Endothelial cell of umbilical vein (primary cell): Measurements from ENCODE around the gene CTAG1A.

Experiments
- EZH2 ChIP-seq: IDR thresholded peaks from 2 replicates; pipeline ENCODE4 v1.6.1; 2012; ENCODE audit warnings: borderline replicate concordance, low read depth, mild to moderate bottlenecking, moderate library complexity, low read length, inconsistent platforms; ENCODE audit not compliant: severe bottlenecking
- JUN ChIP-seq: IDR thresholded peaks from 2 replicates; pipeline ENCODE4 v1.6.1; 2011; ENCODE audit warnings: borderline replicate concordance, low read depth; ENCODE audit not compliant: insufficient read length, insufficient read depth
- POLR2A ChIP-seq: IDR thresholded peaks from 2 replicates; pipeline ENCODE4 v1.6.1; 2012; ENCODE audit warnings: low read depth, mild to moderate bottlenecking, control low read depth, low read length
- POLR2AphosphoS5 ChIP-seq: IDR thresholded peaks from 2 replicates; pipeline ENCODE4 v1.6.1; 2012; ENCODE audit warnings: low read depth, mild to moderate bottlenecking, control low read depth, low read length, moderate library complexity; ENCODE audit not compliant: insufficient read depth
- TF ChIP-seq, protein P1 (sequence below), 2 donors: IDR thresholded peaks; 1 replicate in 1 of 2; 2 replicates in 1 of 2; pipeline ENCODE4 v1.5.1; 2011; ENCODE audit warnings: low read length in 2 of 2, mild to moderate bottlenecking in 2 of 2, moderate library complexity in 2 of 2, control low read depth in 1 of 2, inconsistent platforms in 1 of 2, low read depth in 1 of 2; ENCODE audit not compliant: insufficient read depth in 1 of 2; ENCODE audit errors: extremely low read depth in 1 of 2

DNA sequence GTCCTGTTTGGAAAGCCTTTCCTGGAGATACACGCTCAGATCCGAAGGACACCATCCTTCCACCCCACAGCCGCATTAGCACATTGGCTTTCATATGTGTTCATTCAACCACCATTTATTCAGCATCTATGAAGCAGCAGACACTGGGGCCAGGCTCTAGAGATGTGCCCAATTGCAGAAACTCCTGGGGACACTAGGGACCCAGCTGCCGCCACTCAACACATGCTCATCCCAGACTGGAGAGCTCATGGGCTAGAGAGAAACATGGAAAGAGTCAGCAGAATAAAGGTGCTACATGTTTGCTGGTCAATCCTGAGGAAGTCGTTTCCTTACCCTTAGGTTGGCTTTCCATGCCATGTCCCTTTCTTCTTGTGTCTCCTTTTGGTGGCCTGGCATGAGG is 7.6 kb downstream of the CTAG1A start:
- no peak for TF ChIP-seq JUN
- TF ChIP-seq POLR2AphosphoS5, result no peak
- TF ChIP-seq EZH2, result no peak
- TF ChIP-seq, protein P1, sequence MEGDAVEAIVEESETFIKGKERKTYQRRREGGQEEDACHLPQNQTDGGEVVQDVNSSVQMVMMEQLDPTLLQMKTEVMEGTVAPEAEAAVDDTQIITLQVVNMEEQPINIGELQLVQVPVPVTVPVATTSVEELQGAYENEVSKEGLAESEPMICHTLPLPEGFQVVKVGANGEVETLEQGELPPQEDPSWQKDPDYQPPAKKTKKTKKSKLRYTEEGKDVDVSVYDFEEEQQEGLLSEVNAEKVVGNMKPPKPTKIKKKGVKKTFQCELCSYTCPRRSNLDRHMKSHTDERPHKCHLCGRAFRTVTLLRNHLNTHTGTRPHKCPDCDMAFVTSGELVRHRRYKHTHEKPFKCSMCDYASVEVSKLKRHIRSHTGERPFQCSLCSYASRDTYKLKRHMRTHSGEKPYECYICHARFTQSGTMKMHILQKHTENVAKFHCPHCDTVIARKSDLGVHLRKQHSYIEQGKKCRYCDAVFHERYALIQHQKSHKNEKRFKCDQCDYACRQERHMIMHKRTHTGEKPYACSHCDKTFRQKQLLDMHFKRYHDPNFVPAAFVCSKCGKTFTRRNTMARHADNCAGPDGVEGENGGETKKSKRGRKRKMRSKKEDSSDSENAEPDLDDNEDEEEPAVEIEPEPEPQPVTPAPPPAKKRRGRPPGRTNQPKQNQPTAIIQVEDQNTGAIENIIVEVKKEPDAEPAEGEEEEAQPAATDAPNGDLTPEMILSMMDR (IDR thresholded peaks at IDR 0.05; ENCODE audit: extremely low read depth in 1 of 2, insufficient read depth in 1 of 2, low read depth in 1 of 2, low read length in 2 of 2), result no peak
- no peak for TF ChIP-seq POLR2A
